GM18499 (cell line): Measurements from ENCODE around the gene RYR2.

Experiments
- ATAC-seq: cut with Tn5 transposase; IDR thresholded peaks from one replicate; pipeline ENCODE4 v1.9.1; 2021; ENCODE audit warnings: moderate number of reproducible peaks; ENCODE audit not compliant: insufficient read depth, unreplicated experiment

RYR2 gene

DNA sequence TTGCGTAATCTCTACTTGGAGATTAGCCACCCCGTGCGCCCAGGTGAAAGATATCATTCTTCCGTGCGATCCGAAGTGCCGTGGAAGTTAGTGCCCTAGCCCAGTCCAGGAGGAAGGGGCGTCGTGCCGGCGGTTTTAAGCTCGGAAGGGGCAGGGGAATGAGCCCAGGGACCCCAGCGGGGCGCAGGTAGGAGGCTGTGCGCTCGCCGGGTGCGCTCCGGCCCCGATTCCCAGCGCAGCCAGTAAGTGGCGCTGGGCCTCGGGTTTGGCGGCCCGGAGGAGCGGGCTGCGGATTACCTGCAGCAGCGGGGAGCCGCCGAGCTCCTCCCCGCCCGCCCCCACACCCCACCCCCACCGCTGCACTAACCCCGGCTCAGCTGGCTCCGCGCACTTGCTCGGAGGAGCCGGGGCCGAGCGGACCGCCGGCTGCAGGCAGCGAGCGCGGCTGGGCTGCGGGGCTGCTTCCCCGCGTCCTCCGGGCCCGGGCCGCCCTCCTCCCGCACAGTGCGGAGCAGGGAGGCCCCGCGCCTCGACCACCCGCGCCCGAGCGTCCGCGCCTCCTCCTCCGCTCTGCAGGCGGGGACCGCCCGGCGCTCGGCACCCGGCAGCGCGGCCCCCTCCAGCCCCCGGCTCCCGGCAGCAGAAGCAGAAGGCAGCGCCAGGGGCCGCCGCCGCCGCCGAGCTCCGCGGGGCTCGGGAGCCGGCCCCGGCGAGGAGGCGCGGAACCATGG lies at the start of gene RYR2:
TSS of gene RYR2 (plus strand) at position 390 of the 731 bp plus-strand sequence. CDS start at position 728, 338 bp downstream.
- ATAC-seq, result no peak

DNA sequence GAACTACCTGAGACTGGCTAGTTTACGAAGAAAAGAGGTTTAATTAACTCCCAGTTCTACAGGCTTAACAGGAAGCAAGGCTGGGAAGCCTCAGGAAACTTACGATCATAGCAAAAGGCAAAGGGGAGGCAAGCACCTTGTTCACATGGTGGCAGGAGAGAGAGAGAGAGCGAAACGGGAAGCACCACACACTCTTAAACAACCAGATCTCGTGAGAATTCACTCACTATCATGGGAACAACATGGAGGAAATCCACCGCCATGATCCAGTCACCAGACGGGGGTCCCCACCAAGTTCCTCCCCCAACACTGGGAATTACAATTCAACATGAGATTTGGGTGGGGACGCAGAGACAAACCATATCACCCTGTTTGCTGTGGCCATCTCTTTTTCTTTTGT lies 49.5 kb upstream of the RYR2 start:
- no peak for ATAC-seq

DNA sequence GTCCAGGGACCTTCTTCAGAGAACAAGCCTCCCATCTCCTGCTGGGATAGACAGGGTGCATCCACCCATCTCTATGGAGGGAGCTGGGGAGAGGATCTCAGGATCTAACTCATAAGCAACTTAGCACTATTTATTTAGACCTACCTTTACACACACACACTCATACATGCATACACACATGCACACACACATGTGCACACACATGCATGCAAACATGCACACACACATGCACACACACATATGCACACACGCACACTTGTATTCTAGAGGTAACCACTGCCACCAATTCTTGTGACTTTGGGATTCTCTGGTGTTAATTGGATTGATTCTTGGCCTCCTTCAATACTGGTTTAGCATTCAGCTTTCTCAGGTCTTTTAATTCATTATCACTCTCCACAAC lies 47.5 kb upstream of the RYR2 start:
- no peak for ATAC-seq

DNA sequence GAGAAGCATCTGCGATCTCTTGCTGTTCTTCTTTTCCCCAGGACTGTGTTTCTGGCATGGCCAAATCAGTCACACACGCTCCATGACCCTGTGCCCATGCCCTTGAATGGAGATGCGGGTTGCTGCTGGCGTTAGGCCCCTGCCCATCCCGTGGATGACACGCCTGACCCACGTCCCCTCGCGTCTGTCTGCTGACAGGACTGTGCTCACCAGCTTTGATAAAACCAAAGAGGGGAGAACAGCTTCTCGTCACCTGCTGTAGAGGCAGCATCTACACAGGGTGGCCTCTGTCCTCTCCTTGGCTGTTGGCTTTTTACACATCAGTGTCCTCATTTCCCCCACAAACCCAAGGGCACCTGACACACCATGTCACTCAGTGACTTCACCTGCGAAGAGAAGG lies 44.6 kb upstream of the RYR2 start:
- ATAC-seq, result no peak

DNA sequence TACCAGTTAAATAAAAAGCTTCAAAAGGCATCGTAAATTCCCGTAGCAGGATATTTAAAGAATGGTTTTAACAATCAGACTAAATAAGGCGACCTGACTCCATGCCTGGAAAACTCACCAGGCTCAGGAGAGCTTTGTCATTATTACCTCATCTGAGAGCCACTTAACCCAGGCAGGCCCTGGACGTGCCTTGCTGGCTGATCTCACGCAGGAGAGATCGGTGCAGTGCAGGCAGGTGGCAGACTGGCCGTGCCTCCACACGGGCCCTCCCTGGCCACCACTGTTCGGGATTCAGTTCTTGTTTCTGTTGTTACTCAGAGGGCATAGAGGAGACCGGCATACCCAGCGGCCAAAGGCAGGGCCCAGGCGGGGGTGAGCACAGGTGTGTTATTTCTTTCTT lies 44.1 kb upstream of the RYR2 start:
- ATAC-seq, result no peak

DNA sequence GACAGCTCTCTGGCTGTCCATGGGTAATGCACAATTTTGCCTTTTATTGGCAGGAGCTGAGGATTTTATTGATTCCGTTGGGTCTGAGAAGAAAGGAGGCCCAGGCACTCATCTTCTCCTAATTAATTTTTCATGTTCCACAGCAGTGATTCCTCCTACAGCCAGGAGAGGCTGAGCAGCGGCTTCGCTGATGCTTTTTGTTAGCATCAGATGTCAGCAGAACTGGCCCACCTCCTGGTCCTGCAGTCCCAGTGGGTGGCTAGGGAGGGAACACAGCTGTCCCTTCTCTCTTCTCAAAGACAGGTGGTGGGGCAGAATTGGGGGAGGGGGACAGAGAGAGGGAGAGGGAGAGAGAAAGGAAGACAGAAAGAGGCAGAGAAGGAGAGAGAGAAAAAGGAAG lies 43.4 kb upstream of the RYR2 start:
- ATAC-seq, result no peak

DNA sequence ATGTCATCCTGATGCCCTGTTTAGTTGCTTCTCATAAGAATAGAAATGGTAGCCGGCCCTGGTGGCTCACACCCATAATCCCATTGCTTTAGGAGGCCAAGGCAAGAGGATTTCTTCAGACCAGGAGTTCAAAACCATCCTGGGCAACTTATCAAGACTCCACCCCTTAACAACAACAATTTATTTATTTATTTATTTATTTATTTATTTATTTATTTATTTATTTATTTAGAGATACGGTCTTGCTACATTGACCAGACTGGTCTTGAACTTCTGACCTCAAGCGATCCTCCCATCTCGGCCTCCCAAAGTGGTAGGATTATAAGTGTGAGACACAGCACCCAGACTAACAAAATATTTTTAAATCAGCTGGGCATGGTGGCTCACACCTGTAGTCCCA lies 41.8 kb upstream of the RYR2 start:
- ATAC-seq, result no peak

DNA sequence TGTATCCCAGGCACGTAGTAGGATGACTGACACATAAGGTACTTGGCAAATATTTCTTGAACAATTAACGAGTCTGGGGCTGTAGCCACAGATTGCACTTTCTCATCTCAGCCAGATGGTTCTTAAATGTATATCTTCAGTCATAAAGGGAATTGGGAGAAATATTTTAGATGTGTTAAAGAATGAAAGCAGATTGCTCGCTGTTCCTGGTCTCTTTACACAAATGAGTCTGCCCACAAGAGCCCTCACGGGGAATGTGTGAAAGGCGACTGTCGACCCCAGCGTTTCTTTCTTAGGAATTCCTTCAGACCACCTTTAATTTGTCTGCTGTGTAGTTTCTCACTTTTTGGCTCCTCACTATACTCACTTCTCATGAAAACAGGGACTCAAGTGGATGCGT lies 38.5 kb upstream of the RYR2 start:
- ATAC-seq, result no peak

DNA sequence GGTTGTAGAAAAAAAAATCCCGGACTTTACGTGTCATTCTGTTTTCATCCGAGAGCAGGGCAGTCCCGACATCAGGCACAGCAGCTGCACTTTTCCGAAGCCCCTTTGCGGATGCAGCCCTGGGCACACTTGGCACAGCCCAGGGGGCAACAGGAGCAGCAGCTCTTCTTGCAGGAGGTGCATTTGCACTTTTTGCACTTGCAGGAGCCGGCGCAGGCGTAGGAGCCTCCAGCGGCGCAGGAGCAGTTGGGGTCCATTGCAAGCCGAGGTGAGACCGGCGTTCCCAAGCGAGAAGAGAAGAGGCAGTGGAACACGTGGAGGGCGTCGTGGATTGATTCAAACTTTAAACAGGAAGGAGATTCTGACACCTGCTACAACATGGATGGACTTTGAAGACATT lies 37.9 kb upstream of the RYR2 start, which contains the start of gene MT1HL1:
TSS of gene MT1HL1 (minus strand) at position 326 of the 400 bp plus-strand sequence. CDS start at position 257, 69 bp downstream.
- ATAC-seq, result no peak

DNA sequence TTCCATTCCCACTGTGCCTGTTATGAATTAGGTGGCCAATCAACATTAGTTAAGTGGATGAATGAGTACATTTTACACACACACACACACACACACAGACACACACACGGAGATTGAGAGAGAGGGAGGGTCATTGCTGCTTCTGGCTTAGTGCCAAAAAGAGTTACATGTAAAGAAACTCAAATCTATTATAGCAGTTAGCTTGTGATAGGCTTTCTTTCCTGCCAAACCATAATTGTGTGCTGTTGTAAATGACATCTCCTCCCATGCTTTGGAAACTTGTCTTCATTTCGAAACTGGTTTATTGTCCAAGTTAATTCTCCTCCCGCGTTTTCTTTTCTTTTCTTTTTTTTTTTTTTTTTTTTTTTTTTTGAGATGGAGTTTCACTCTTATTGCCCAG lies 36.3 kb upstream of the RYR2 start:
- no peak for ATAC-seq

DNA sequence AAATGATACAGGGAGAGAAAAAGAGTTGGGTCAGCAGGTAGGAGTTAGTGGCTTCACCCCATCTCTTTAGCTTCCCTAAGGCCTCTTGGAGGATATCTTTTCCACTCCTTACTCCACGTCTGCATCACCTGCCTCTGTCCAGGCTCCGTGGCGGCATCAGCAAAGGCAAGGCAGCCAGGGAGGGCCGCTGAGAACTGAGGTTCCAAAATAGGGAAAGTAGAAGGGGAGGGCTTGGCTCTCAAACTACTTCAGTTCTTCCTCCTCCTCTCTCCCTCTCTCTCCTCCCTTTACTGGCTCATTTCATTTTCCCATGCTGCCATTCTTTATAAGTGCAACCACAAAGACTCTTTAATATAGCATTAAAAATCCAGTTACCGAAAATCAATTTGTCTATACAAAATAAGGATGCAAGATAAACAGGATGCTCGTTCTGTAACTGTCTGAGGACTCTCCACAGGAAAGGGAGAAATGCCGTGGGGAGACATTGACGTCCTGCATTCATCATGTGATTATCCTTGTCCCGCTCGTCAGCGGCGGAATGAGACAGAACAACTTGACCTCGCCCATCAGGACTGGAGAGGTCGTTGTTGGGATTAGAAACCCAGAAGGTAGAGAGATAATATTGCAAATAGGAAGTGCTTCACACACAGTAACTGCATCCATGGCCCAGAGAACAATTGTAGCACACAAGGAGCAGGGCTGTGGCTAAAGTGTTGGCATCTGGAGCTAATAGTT lies 34.7 kb upstream of the RYR2 start:
- ATAC-seq, result no peak

DNA sequence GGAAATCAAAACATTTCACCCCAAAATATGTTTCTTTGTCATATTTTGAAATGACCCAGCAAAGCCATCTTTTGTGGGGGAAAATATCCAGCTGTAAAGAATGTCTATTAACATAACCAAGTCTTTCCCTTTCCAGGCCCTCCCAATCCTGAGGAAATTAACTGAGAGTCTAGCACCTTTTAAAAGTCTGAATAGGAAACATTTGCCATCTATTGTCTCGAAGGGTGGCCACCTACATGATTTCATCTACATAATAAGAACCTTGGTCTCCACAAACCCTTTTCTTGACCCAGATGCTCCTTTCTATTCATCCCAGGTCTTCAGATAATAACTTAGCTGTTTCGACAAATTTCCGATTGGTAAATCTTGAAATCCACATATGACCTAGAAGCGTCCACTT lies 32.4 kb upstream of the RYR2 start:
- ATAC-seq, result no peak

DNA sequence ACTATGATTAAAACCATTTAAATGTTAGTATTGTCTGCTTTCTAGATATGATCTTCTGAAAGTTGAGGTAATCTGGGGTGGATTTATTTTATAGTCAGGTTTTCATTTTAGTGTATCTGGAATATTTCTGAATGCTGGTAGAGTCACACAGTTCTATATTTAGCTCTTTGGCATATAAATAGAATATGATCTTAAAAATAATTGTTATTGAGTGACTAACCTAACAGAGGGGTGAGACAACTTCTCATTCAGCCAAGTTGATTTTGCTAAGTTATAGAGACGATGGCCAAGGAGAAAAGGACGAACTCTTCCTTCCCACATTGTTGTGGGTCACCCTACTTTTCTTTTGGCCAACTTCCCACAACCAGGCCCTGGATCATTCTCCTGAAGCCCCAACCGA lies 30.6 kb upstream of the RYR2 start:
- ATAC-seq, result no peak

DNA sequence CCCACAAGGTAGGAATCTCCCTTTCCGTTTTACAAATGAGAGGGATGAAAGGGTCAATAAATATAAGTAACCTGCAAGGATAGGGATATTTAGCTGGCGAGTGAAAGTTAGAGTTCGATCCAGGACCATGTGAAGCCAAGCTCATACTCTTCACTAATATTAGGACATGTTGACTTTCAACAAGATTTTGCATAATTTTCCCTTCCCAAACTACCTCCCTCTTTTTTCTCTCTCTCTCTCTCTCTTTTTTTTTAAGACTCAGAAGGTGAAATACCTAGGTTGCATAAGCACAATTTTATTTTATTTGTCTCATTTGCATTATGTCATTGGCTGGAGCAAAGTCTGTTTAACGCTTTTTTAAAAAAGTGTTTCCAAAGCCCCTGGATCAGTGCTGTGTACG lies 29.6 kb upstream of the RYR2 start:
- no peak for ATAC-seq

DNA sequence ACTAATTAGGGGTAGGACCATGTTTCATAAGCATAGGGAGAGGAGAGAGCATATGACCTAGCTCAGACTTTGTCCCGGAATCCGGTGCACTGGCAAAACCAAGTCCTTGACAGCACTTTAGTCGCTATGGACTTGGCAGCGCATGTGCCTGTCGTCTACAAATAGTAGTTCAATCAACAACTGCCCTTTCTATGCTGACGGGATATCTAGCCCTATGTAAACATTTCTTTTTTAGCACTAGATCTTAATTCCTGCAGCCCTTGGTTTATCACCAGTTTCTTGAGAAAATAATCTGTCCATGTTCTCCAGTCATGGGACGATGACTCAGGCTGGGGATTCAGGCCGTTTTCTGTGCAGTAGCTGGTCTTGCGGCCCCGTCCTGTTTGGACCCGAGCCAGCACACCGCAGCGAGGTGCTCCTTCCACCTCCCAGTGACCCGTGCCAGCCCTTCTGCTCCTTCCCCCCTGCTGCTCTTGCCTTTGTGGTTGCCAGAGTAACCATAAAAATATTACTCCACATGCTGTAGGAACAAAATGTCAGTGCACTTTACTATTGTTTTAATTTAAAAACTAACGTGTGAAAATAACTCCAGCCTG lies 29.1 kb upstream of the RYR2 start:
- no peak for ATAC-seq

DNA sequence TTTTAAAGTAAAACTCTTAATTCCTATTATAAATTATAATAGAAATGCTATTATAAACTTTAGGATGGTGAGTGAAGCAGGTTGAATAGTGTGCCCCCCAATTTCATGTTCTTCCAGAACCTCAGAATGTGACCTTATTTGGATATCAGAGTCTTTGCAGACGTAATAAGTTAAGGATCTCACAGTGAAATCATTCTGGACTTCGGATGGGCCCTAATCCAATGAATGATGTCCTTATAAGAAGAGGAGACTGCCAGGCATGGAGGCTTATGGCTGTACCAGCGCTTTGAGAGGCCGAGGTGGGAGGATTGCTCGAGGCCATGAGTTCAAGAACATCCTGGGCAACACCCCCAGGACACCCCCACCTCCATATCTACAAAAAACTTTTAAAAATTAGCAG lies 28.4 kb upstream of the RYR2 start:
- ATAC-seq, result no peak

DNA sequence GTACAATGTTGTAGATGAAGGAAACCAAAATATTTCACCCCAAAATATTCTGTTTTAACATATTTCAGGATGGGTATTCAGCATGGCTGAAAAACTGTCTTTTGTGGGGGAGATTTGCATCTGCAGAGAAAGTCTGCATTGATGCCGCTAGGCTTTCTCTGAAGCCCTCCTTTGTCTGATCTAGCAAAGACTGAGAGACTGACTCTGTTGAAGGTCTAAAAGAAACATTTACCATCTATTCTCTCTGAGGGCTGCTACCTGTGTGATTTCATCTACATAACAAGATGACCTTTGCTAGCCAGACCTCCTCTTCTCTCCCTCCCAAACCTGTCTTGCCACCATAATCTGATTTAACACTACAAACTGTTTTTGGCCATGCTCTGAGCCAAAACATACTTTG lies 25.4 kb upstream of the RYR2 start:
- no peak for ATAC-seq

DNA sequence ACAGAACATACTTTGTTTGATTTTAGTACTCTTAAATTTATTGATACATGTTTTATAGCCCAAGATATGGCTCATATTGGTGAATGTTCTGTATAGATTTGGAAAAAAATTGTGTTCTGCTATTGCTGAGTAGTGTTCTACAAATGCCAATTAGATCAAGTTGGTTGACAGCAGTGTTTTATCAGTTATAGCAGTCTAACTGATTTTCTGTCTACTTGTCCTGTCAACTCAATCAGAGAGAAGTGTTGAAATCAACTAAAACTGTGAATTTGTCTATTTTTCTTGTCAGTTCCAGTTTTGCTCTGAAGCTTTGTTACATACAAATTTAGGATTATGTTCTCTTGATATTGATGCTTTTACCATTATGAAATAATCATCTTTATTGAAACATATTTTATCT lies 23.1 kb upstream of the RYR2 start:
- no peak for ATAC-seq

DNA sequence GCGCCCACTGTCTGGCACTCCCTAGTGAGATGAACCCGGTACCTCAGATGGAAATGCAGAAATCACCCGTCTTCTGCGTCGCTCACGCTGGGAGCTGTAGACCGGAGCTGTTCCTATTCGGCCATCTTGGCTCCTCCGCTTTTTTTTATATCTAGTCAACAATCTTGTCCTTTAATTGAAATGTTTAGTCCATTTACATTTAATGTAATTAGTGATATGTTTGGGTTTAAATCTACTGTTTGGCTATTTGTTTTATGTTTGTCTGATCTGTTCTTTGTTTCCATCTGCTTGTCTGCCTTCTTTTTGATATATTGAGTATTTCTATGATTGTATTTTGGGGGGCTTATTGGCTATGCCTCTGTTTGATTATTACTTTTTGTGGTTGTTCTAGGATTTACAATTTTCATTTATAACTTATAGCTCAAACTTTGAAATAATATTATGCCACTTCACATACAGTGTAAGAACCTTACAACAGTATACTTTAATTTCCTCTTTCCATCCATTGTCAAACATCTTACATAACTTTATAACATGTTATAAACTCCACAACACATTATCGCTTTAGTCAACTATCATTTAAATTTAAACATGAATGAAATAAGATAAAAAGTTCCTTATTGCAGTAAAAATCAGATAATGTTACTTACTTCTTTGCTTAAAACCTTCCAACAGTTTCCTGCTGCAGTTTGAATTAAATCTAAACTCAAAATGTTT lies 16.5 kb upstream of the RYR2 start:
- no peak for ATAC-seq

DNA sequence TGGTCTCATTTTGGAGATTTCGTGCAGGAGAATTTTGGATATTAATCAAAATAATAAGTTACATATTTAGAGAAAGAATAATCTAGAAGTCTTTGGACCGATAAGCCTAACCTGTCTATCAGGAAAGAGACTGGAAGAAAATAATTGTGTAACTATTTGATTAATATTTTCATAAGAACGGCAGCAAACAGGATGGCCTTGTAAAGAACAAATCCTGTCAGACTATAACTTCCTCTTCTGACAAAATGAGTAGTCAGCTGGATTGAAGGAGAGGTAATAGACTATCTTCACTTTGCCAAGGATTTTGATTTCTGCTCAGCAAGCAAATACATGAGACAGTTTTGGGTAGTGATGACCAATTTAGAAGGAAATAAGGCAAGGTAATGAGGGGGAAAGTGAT lies 12.7 kb upstream of the RYR2 start:
- no peak for ATAC-seq
